GM23338 (cell line): ENCODE measurements around the gene RASIP1. TPM values are rescaled to one million over a fixed set of nuclear protein-coding genes. Genes with fewer than 3 reads are reported as not detected.

Experiments used
- ATAC-seq: fragments of 200-7000 bp; cut with Tn5 transposase; 3 replicates; pipeline ENCODE4 v1.9.1; 2020
- DNase-seq: peaks from one replicate; pipeline ENCODE4 v3.0.0-alpha.2; 2015; ENCODE audit warnings: low spot score
- H2AFZ ChIP-seq: fragments of 200-600 bp; sonication (generic); 2 replicates; pipeline ENCODE4 v1.8.0; 2016; ENCODE audit warnings: antibody characterized with exemption, mild to moderate bottlenecking, moderate library complexity
- H3F3A ChIP-seq: fragments of 200-600 bp; sonication (generic); replicated peaks from 2 replicates; pipeline ENCODE4 v1.8.0; 2017; ENCODE audit warnings: antibody characterized with exemption, mixed run types, low read depth
- H3K27ac ChIP-seq: fragments of 200-600 bp; sonication (generic); 2 replicates; pipeline ENCODE4 v1.6.1; 2016; ENCODE audit warnings: low read depth
- H3K27me3 ChIP-seq: fragments of 200-600 bp; sonication (generic); 2 replicates; pipeline ENCODE4 v1.8.0; 2016; ENCODE audit warnings: mild to moderate bottlenecking, mixed run types, moderate library complexity; ENCODE audit not compliant: insufficient read depth
- H3K36me3 ChIP-seq: fragments of 200-600 bp; sonication (generic); 2 replicates; pipeline ENCODE4 v1.8.0; 2016; ENCODE audit warnings: mild to moderate bottlenecking; ENCODE audit not compliant: insufficient read depth
- H3K4me1 ChIP-seq: fragments of 200-600 bp; sonication (generic); 2 replicates; pipeline ENCODE4 v1.8.0; 2016; ENCODE audit warnings: mild to moderate bottlenecking, moderate library complexity; ENCODE audit not compliant: insufficient read depth
- H3K4me2 ChIP-seq: fragments of 200-600 bp; sonication (generic); 2 replicates; pipeline ENCODE4 v1.7.1; 2017; ENCODE audit warnings: mixed run types
- H3K4me3 ChIP-seq: fragments of 200-600 bp; sonication (generic); 2 replicates; pipeline ENCODE4 v1.6.1; 2016; ENCODE audit warnings: mixed run types
- H3K79me2 ChIP-seq: fragments of 200-600 bp; sonication (generic); replicated peaks from 2 replicates; pipeline ENCODE4 v1.8.0; 2017; ENCODE audit warnings: mild to moderate bottlenecking; ENCODE audit not compliant: insufficient read depth
- H3K9me2 ChIP-seq: fragments of 200-600 bp; sonication (generic); 2 replicates; pipeline ENCODE4 v1.8.0; 2017; ENCODE audit not compliant: insufficient read depth
- H4K20me1 ChIP-seq: fragments of 200-600 bp; sonication (generic); replicated peaks from 2 replicates; pipeline ENCODE4 v1.8.0; 2017; ENCODE audit warnings: mild to moderate bottlenecking; ENCODE audit not compliant: insufficient read depth
- H3K27ac Mint-ChIP-seq: 2 replicates; pipeline ENCODE4 v1.8.0; 2020; ENCODE audit warnings: inconsistent platforms, mild to moderate bottlenecking, moderate library complexity, mixed read lengths
- H3K27me3 Mint-ChIP-seq: 3 replicates; pipeline ENCODE4 v1.8.0; 2022; ENCODE audit warnings: low read depth, mild to moderate bottlenecking, moderate library complexity, mixed read lengths, inconsistent platforms; ENCODE audit not compliant: insufficient read depth, poor library complexity
- H3K36me3 Mint-ChIP-seq: 3 replicates; pipeline ENCODE4 v1.8.0; 2021; ENCODE audit warnings: low read depth, mild to moderate bottlenecking, inconsistent platforms, moderate library complexity, mixed read lengths
- H3K4me1 Mint-ChIP-seq: 3 replicates; pipeline ENCODE4 v1.8.0; 2020; ENCODE audit warnings: mild to moderate bottlenecking, inconsistent platforms, mixed read lengths
- H3K4me3 Mint-ChIP-seq: 3 replicates; pipeline ENCODE4 v1.8.0; 2021; ENCODE audit warnings: moderate library complexity, mild to moderate bottlenecking, inconsistent platforms, mixed read lengths
- H3K9me3 Mint-ChIP-seq: 3 replicates; pipeline ENCODE4 v1.8.0; 2020; ENCODE audit warnings: moderate library complexity, mild to moderate bottlenecking, inconsistent platforms, mixed read lengths
- EZH2 ChIP-seq: fragments of 200-600 bp; sonication (generic); IDR thresholded peaks from one replicate; pipeline ENCODE4 v1.8.0; 2017; ENCODE audit warnings: antibody characterized with exemption, mild to moderate bottlenecking, low read depth; ENCODE audit not compliant: unreplicated experiment
- NANOG ChIP-seq: IDR thresholded peaks from 2 replicates; pipeline ENCODE4 v1.6.1; 2016; ENCODE audit warnings: antibody characterized with exemption, borderline replicate concordance
- STAT1 ChIP-seq: IDR thresholded peaks from one replicate; pipeline ENCODE4 v1.6.1; 2016; ENCODE audit warnings: antibody characterized with exemption; ENCODE audit not compliant: unreplicated experiment
- ZNF331 ChIP-seq: fragments of 250-450 bp; sonication (Bioruptor Pico); IDR thresholded peaks from 2 replicates; pipeline ENCODE4 v1.5.0; 2020; ENCODE audit warnings: low read depth, mild to moderate bottlenecking, moderate library complexity
- polyA plus RNA-seq: library from polyadenylated mRNA; unstranded; fragments of >200 nt; fragmentation: Nextera tagmentation; extraction: Ambion mirVana; gene quantifications from 2 replicates; pipeline ENCODE4 v1.2.1, GENCODE V29; 2016
- total RNA-seq: library from RNA; depleted of rRNA; stranded (reverse); fragments of >200 nt; shearing (Covaris generic); gene quantifications from 2 replicates; pipeline ENCODE4 v1.2.3, GENCODE V29; 2014
- TF ChIP-seq, protein P1 (sequence below): IDR thresholded peaks from one replicate; pipeline ENCODE4 v1.6.1; 2018; ENCODE audit warnings: antibody characterized with exemption; ENCODE audit not compliant: unreplicated experiment
- TF ChIP-seq, protein P2 (sequence below): IDR thresholded peaks from 2 replicates; pipeline ENCODE4 v1.6.1; 2016; ENCODE audit warnings: antibody characterized with exemption
- TF ChIP-seq, protein P3 (sequence below): fragments of 250-450 bp; sonication (Bioruptor Pico); IDR thresholded peaks from 2 replicates; pipeline ENCODE4 v1.5.0; 2020; ENCODE audit warnings: mild to moderate bottlenecking, moderate library complexity

The RASIP1 gene
- total and polyA plus RNA-seq, 2 experiments from 2014 or later, result 9.2 to 14.8 TPM

DNA sequence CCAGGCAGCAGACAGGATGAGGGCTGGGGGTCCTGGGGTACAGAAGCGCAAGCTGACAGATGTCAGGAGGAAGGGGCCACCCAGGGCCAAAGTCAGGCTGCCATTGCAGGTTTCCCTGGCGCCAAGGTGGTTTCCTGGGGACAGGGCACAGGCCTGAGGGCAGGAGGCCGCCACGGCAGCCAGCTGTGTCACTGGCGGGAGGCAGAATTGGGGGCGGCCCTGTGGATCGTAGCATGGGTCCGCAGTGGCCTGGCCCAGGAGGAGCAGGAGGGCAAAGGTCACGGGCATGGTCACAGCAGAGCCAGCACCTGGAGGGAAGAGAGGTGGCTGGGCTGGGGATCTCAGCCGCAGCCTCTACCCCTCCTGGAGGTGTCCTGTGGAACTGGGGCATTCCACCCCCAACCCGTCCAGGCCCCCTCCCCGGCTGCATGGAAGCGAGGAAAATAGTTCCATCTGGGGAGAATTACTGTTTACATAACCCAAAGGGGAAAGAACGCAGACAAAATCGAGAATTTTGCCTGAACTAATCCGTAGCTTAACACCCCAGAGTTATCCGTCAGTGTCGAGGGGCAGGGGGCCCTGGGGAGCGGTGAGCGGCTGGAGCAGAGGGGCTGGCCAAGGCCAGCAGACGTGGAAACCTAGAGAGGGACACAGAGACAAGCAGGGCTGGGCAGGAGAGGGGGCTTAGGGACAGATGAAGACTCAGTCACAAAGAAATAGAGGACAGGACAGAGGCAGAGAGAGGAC lies 69.5 kb downstream of the RASIP1 start:
- peaks cover 20% of the 10 kb centered on the region for H3K27me3 Mint-ChIP-seq
- H3K27ac Mint-ChIP-seq, result no peak overlapping the region
- H3K4me1 ChIP-seq, result peaks cover 23% of the 10 kb centered on the region
- H3K4me2 ChIP-seq, result no peak overlapping the region
- no peak overlapping the region for H3K4me3 Mint-ChIP-seq
- no peaks in the 10 kb centered on the region for H3K9me2 ChIP-seq
- H3K27me3 ChIP-seq, result no peaks in the 10 kb centered on the region
- no peak for ATAC-seq
- no peaks in the 10 kb centered on the region; the same call in 2 of the 3 replicates for H3K36me3 Mint-ChIP-seq
- H3K9me3 Mint-ChIP-seq, result peaks cover 9% of the 10 kb centered on the region; the same call in 2 of the 3 replicates
- TF ChIP-seq, protein P1, sequence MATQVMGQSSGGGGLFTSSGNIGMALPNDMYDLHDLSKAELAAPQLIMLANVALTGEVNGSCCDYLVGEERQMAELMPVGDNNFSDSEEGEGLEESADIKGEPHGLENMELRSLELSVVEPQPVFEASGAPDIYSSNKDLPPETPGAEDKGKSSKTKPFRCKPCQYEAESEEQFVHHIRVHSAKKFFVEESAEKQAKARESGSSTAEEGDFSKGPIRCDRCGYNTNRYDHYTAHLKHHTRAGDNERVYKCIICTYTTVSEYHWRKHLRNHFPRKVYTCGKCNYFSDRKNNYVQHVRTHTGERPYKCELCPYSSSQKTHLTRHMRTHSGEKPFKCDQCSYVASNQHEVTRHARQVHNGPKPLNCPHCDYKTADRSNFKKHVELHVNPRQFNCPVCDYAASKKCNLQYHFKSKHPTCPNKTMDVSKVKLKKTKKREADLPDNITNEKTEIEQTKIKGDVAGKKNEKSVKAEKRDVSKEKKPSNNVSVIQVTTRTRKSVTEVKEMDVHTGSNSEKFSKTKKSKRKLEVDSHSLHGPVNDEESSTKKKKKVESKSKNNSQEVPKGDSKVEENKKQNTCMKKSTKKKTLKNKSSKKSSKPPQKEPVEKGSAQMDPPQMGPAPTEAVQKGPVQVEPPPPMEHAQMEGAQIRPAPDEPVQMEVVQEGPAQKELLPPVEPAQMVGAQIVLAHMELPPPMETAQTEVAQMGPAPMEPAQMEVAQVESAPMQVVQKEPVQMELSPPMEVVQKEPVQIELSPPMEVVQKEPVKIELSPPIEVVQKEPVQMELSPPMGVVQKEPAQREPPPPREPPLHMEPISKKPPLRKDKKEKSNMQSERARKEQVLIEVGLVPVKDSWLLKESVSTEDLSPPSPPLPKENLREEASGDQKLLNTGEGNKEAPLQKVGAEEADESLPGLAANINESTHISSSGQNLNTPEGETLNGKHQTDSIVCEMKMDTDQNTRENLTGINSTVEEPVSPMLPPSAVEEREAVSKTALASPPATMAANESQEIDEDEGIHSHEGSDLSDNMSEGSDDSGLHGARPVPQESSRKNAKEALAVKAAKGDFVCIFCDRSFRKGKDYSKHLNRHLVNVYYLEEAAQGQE, result no peak
- TF ChIP-seq, protein P2, sequence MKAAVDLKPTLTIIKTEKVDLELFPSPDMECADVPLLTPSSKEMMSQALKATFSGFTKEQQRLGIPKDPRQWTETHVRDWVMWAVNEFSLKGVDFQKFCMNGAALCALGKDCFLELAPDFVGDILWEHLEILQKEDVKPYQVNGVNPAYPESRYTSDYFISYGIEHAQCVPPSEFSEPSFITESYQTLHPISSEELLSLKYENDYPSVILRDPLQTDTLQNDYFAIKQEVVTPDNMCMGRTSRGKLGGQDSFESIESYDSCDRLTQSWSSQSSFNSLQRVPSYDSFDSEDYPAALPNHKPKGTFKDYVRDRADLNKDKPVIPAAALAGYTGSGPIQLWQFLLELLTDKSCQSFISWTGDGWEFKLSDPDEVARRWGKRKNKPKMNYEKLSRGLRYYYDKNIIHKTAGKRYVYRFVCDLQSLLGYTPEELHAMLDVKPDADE, result no peak
- TF ChIP-seq EZH2 (no peak), NANOG (no peak), ZNF331 (no peak), STAT1 (no peak)
- TF ChIP-seq, protein P3, sequence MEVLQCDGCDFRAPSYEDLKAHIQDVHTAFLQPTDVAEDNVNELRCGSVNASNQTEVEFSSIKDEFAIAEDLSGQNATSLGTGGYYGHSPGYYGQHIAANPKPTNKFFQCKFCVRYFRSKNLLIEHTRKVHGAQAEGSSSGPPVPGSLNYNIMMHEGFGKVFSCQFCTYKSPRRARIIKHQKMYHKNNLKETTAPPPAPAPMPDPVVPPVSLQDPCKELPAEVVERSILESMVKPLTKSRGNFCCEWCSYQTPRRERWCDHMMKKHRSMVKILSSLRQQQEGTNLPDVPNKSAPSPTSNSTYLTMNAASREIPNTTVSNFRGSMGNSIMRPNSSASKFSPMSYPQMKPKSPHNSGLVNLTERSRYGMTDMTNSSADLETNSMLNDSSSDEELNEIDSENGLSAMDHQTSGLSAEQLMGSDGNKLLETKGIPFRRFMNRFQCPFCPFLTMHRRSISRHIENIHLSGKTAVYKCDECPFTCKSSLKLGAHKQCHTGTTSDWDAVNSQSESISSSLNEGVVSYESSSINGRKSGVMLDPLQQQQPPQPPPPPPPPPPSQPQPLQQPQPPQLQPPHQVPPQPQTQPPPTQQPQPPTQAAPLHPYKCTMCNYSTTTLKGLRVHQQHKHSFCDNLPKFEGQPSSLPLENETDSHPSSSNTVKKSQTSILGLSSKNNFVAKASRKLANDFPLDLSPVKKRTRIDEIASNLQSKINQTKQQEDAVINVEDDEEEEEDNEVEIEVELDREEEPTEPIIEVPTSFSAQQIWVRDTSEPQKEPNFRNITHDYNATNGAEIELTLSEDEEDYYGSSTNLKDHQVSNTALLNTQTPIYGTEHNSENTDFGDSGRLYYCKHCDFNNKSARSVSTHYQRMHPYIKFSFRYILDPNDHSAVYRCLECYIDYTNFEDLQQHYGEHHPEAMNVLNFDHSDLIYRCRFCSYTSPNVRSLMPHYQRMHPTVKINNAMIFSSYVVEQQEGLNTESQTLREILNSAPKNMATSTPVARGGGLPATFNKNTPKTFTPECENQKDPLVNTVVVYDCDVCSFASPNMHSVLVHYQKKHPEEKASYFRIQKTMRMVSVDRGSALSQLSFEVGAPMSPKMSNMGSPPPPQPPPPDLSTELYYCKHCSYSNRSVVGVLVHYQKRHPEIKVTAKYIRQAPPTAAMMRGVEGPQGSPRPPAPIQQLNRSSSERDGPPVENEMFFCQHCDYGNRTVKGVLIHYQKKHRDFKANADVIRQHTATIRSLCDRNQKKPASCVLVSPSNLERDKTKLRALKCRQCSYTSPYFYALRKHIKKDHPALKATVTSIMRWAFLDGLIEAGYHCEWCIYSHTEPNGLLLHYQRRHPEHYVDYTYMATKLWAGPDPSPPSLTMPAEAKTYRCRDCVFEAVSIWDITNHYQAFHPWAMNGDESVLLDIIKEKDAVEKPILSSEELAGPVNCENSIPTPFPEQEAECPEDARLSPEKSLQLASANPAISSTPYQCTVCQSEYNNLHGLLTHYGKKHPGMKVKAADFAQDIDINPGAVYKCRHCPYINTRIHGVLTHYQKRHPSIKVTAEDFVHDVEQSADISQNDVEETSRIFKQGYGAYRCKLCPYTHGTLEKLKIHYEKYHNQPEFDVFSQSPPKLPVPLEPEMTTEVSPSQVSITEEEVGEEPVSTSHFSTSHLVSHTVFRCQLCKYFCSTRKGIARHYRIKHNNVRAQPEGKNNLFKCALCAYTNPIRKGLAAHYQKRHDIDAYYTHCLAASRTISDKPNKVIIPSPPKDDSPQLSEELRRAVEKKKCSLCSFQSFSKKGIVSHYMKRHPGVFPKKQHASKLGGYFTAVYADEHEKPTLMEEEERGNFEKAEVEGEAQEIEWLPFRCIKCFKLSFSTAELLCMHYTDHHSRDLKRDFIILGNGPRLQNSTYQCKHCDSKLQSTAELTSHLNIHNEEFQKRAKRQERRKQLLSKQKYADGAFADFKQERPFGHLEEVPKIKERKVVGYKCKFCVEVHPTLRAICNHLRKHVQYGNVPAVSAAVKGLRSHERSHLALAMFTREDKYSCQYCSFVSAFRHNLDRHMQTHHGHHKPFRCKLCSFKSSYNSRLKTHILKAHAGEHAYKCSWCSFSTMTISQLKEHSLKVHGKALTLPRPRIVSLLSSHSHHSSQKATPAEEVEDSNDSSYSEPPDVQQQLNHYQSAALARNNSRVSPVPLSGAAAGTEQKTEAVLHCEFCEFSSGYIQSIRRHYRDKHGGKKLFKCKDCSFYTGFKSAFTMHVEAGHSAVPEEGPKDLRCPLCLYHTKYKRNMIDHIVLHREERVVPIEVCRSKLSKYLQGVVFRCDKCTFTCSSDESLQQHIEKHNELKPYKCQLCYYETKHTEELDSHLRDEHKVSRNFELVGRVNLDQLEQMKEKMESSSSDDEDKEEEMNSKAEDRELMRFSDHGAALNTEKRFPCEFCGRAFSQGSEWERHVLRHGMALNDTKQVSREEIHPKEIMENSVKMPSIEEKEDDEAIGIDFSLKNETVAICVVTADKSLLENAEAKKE (CRISPR knock-in tag), result no peak
- no peaks in the 10 kb centered on the region for H4K20me1 ChIP-seq
- no peak overlapping the region for H3K27ac ChIP-seq
- H3K4me3 ChIP-seq, result no peak overlapping the region
- no peaks in the 10 kb centered on the region for H3K36me3 ChIP-seq
- H3K79me2 ChIP-seq, result no peaks in the 10 kb centered on the region
- H3K4me1 Mint-ChIP-seq, result peaks cover 33% of the 10 kb centered on the region
- no peak overlapping the region for H2AFZ ChIP-seq
- no peak for DNase-seq
- no peaks in the 10 kb centered on the region for H3F3A ChIP-seq
